SU-DHL-6 (cell line): ENCODE results near the gene CLEC18A.

Experiments used
- H2AFZ ChIP-seq: fragments of 200-600 bp; sonication (generic); 2 replicates; pipeline ENCODE4 v1.6.1; 2014; ENCODE audit warnings: low read depth, mild to moderate bottlenecking, moderate library complexity, mixed read lengths, antibody characterized with exemption, low read length; ENCODE audit not compliant: severe bottlenecking
- H3F3A ChIP-seq: fragments of 200-600 bp; shearing (Covaris generic); 2 replicates; pipeline ENCODE4 v1.6.0; 2016; ENCODE audit warnings: antibody characterized with exemption, mild to moderate bottlenecking; ENCODE audit not compliant: insufficient read depth
- H3K27ac ChIP-seq: fragments of 200-600 bp; sonication (generic); 2 replicates; pipeline ENCODE4 v1.5.1; 2016; ENCODE audit warnings: low read depth, mild to moderate bottlenecking, low read length, moderate library complexity, mixed read lengths
- H3K27me3 ChIP-seq: fragments of 200-600 bp; sonication (generic), shearing (Covaris generic); 2 replicates; pipeline ENCODE4 v1.6.0; 2014; ENCODE audit warnings: mild to moderate bottlenecking, low read length
- H3K36me3 ChIP-seq: fragments of 200-600 bp; sonication (generic); 2 replicates; pipeline ENCODE4 v1.6.1; 2014; ENCODE audit warnings: mild to moderate bottlenecking, low read length, mixed read lengths
- H3K4me2 ChIP-seq: fragments of 300-600, 200-600 bp; shearing (Covaris generic), sonication (generic); 2 replicates; pipeline ENCODE4 v1.6.0; 2014; ENCODE audit warnings: low read length, low read depth, mild to moderate bottlenecking; ENCODE audit not compliant: poor library complexity, severe bottlenecking
- H3K4me3 ChIP-seq: fragments of 200-600 bp; sonication (generic); 2 replicates; pipeline ENCODE4 v1.5.1; 2014; ENCODE audit warnings: antibody characterized with exemption, low read length, mild to moderate bottlenecking, mixed read lengths; ENCODE audit not compliant: insufficient read depth, poor library complexity, severe bottlenecking
- H3K79me2 ChIP-seq: fragments of 200-600 bp; sonication (generic); 2 replicates; pipeline ENCODE4 v1.6.1; 2014; ENCODE audit warnings: mild to moderate bottlenecking, low read length, moderate library complexity; ENCODE audit not compliant: insufficient read depth
- H3K9ac ChIP-seq: fragments of 200-600 bp; sonication (generic); 2 replicates; pipeline ENCODE4 v1.7.0; 2014; ENCODE audit warnings: mild to moderate bottlenecking, low read length
- H3K9me2 ChIP-seq: fragments of 200-600 bp; sonication (generic); replicated peaks from 2 replicates; pipeline ENCODE4 v1.6.1; 2014; ENCODE audit warnings: low read length; ENCODE audit not compliant: insufficient read depth
- H3K9me3 ChIP-seq: fragments of 200-600 bp; sonication (generic); 2 replicates; pipeline ENCODE4 v1.6.1; 2014; ENCODE audit warnings: low read length, mixed read lengths; ENCODE audit not compliant: insufficient read depth
- H4K20me1 ChIP-seq: fragments of 200-600 bp; sonication (generic); 2 replicates; pipeline ENCODE4 v1.6.1; 2014; ENCODE audit warnings: low read depth, mild to moderate bottlenecking, antibody characterized with exemption, low read length, moderate library complexity, mixed read lengths
- CTCF ChIP-seq: fragments of 200-600 bp; sonication (generic); IDR thresholded peaks from one replicate; pipeline ENCODE4 v1.5.1; 2017; ENCODE audit warnings: antibody characterized with exemption, mild to moderate bottlenecking, low read length, moderate library complexity; ENCODE audit not compliant: insufficient read depth, poor library complexity, severe bottlenecking
- EZH2phosphoT487 ChIP-seq: fragments of 200-600 bp; sonication (generic), shearing (Covaris generic); conservative IDR thresholded peaks from 2 replicates; pipeline ENCODE4 v1.6.1; 2018; ENCODE audit warnings: mild to moderate bottlenecking, antibody characterized with exemption, low read length, moderate library complexity, mixed read lengths

The CLEC18A gene

GRCh38 chr16:69935278-69935711, 15.8 kb upstream of the CLEC18A start:
- Histone ChIP-seq H3K27ac (no peak overlapping the region), H3K9me2 (no peaks in the 10 kb centered on the region), H2AFZ (no peak overlapping the region), H3K4me2 (no peak overlapping the region), H3K27me3 (no peaks in the 10 kb centered on the region), H3F3A (no peaks in the 10 kb centered on the region), H3K9me3 (no peaks in the 10 kb centered on the region), H3K4me3 (no peak overlapping the region), H3K79me2 (no peaks in the 10 kb centered on the region), H3K36me3 (no peaks in the 10 kb centered on the region), H3K9ac (no peak overlapping the region), H4K20me1 (no peaks in the 10 kb centered on the region)
- TF ChIP-seq CTCF (no peak), EZH2phosphoT487 (no peak)

- Histone ChIP-seq H3K4me3 (no peak overlapping the region), H3K9me3 (no peaks in the 10 kb centered on the region), H3K27ac (no peak overlapping the region), H4K20me1 (no peaks in the 10 kb centered on the region), H3K4me2 (no peak overlapping the region), H3K9me2 (no peaks in the 10 kb centered on the region), H3K36me3 (no peaks in the 10 kb centered on the region), H2AFZ (no peak overlapping the region), H3K9ac (no peak overlapping the region), H3K79me2 (no peaks in the 10 kb centered on the region), H3F3A (no peaks in the 10 kb centered on the region), H3K27me3 (no peaks in the 10 kb centered on the region)
- TF ChIP-seq CTCF (no peak), EZH2phosphoT487 (no peak)
Observed at GRCh38 chr16:69935740-69936139, 15.4 kb upstream of the CLEC18A start.

GRCh38 chr16:69936252-69936651, 14.9 kb upstream of the CLEC18A start:
- H3K9me3 ChIP-seq = no peaks in the 10 kb centered on the region
- TF ChIP-seq CTCF = no peak
- TF ChIP-seq EZH2phosphoT487 = no peak
- H2AFZ ChIP-seq = no peak overlapping the region
- H3F3A ChIP-seq = no peaks in the 10 kb centered on the region
- no peak overlapping the region for H3K4me2 ChIP-seq
- no peaks in the 10 kb centered on the region for H4K20me1 ChIP-seq
- H3K27me3 ChIP-seq = no peaks in the 10 kb centered on the region
- H3K79me2 ChIP-seq = no peaks in the 10 kb centered on the region
- no peak overlapping the region for H3K9ac ChIP-seq
- no peak overlapping the region for H3K4me3 ChIP-seq
- H3K36me3 ChIP-seq = no peaks in the 10 kb centered on the region
- no peaks in the 10 kb centered on the region for H3K9me2 ChIP-seq
- H3K27ac ChIP-seq = no peak overlapping the region

GRCh38 chr16:69936751-69937211, 14.4 kb upstream of the CLEC18A start:
- H3F3A ChIP-seq = no peaks in the 10 kb centered on the region
- no peaks in the 10 kb centered on the region for H3K9me2 ChIP-seq
- no peak overlapping the region for H3K4me2 ChIP-seq
- no peak overlapping the region for H2AFZ ChIP-seq
- H3K79me2 ChIP-seq = no peaks in the 10 kb centered on the region
- H4K20me1 ChIP-seq = no peaks in the 10 kb centered on the region
- H3K9ac ChIP-seq = no peak overlapping the region
- no peaks in the 10 kb centered on the region for H3K36me3 ChIP-seq
- H3K27ac ChIP-seq = no peak overlapping the region
- no peak overlapping the region for H3K4me3 ChIP-seq
- H3K9me3 ChIP-seq = no peaks in the 10 kb centered on the region
- H3K27me3 ChIP-seq = no peaks in the 10 kb centered on the region
- TF ChIP-seq EZH2phosphoT487 (no peak), CTCF (no peak)
